C4-2B (cell line): ENCODE results near the gene CCNE1.

Source experiments
- CTCF ChIP-seq: fragments of 450-650 bp; conservative IDR thresholded peaks from 2 replicates; pipeline ENCODE4 v1.5.1; 2017; ENCODE audit warnings: mild to moderate bottlenecking
- ZFX ChIP-seq: fragments of 450-650 bp; IDR thresholded peaks from 2 replicates; pipeline ENCODE4 v1.6.1; 2017

- TF ChIP-seq CTCF (no peak), ZFX (no peak)
These were observed 28.5 kb downstream of the CCNE1 start for GRCh38 chr19:29840066-29840950.
